Measurements from ENCODE around the gene TIMP2. TPM values are rescaled to one million over a fixed set of nuclear protein-coding genes. Genes with fewer than 3 reads are reported as not detected.

TIMP2 gene
- total RNA-seq, 1 experiment from 2014 or later, result 73.3 TPM

GRCh38 chr17:78818152-78818846 is 106.9 kb downstream of the TIMP2 start:
- no peak for DNase-seq (ENCODE audit: low spot score)

- DNase-seq (ENCODE audit: low spot score), result no peak
Observed at GRCh38 chr17:78817123-78817522, 108.1 kb downstream of the TIMP2 start.

- DNase-seq (ENCODE audit: low spot score), result no peak
Observed at GRCh38 chr17:78815696-78816095, 109.5 kb downstream of the TIMP2 start.

GRCh38 chr17:78812855-78813254 is 112.3 kb downstream of the TIMP2 start:
- DNase-seq (ENCODE audit: low spot score), result no peak

GRCh38 chr17:78808163-78808562 is 117.0 kb downstream of the TIMP2 start:
- no peak for DNase-seq (ENCODE audit: low spot score)

GRCh38 chr17:78806451-78806850 is 118.7 kb downstream of the TIMP2 start:
- no peak for DNase-seq (ENCODE audit: low spot score)

DNA sequence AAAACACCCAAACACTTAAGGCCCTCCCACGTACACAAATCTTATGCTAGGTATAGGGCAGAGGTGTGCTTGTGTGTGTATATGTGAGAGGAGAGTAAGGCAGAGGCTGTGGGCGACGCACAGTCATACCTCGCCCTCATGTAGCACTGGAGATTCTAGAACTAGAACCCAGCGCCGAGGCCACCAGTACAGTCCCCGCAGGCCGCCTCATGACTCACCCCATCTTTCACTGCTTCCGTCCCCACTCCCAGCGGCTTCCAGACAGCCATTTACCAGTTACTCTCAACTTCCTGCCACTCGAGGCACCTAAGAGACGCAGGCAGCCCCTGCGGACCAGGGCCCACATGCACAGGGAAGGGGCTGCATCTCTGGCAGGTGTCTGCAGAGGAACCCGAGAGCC is 119.9 kb downstream of the TIMP2 start:
- no peak for DNase-seq (ENCODE audit: low spot score)

DNA sequence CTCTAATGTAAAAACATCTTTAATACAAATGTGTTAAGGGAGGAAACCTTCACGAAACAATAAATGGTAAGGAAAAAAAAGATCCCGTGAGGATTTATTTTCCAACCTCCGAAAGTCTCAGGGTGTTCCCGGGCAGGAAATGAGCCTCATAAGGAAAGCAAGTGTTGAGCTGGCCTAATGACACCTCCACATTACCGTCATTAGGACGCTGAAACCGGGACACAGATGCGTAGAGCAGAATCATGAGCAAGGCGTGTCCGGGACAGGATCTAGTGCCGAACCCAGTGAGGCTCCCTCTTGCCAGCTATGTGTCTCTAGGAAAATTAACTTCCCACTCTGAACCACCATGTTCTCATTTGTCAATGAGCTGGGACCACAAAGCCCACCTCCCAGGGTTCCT is 120.4 kb downstream of the TIMP2 start:
- DNase-seq (ENCODE audit: low spot score), result no peak

DNA sequence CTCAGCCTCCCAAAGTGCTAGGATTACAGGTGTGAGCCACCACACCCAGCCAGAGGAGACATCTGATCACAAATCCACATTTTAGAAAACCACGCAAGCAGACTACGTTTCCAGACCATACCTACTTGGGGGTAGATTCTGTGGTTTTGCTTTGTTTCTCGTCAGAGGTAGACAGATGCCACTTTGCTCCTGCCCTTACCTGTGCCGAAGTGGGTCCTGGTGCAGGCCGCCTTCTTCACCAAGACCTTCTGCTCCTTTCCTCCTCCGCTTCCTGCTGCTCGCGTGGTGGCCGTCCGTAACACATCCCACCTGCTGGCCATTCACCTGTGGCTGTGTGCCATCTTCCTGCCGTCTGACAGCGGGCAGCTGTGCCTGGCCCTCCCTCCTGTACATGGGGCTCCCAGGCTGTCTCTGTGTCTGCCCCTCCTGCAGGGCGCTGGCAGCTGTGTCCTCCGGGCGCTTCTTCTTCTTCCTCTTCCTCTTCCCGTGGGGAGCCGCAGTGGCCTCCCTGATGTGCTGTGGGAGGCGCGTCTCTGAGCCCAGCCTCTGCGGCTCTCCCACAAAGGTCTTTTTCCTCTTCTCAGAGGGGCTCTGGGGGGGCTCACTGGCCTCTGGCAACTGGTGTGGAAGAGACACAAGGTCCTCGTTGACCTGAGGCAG is 121.9 kb downstream of the TIMP2 start:
- no peak for DNase-seq (ENCODE audit: low spot score)

Other genes starting within 250 kb of the TIMP2 start
- gene CYTH1, start 143.1 kb downstream of the TIMP2 start, total RNA-seq (2014; rRNA removed; shearing (Covaris generic)), result 8.0 and 9.7 TPM in 2 replicates
- gene USP36, start 84.6 kb downstream of the TIMP2 start, total RNA-seq (2014; rRNA removed; shearing (Covaris generic)), result 14.3 and 20.4 TPM in 2 replicates
- not detected in 2 replicates for gene CEP295NL, start 22.2 kb downstream of the TIMP2 start, total RNA-seq (2014; rRNA removed; shearing (Covaris generic))
- 742 and 897 TPM in 2 replicates for gene LGALS3BP, start 54.5 kb upstream of the TIMP2 start, total RNA-seq (2014; rRNA removed; shearing (Covaris generic))
- 56.9 and 59.0 TPM in 2 replicates for gene CANT1, start 84.4 kb upstream of the TIMP2 start, total RNA-seq (2014; rRNA removed; shearing (Covaris generic))
- gene C1QTNF1, start 98.8 kb upstream of the TIMP2 start, total RNA-seq (2014; rRNA removed; shearing (Covaris generic)), result 0.56 and 2.6 TPM in 2 replicates
- 4.3 and 6.9 TPM in 2 replicates for gene ENGASE, start 149.4 kb upstream of the TIMP2 start, total RNA-seq (2014; rRNA removed; shearing (Covaris generic))